ENCODE measurements around the gene PKD1. TPM values are rescaled to one million over a fixed set of nuclear protein-coding genes. Genes with fewer than 3 reads are reported as not detected.

PKD1 gene
- total RNA-seq, 1 experiment from 2014 or later = 60.4 TPM

GRCh38 chr16:2162676-2163118 is 27.0 kb upstream of the PKD1 start:
- DNase-seq (ENCODE audit: low read depth in 1 of 2, low spot score in 2 of 2) = no peak
- H3K27me3 ChIP-seq (replicated peaks) = no peaks in the 10 kb centered on the region
- no peak overlapping the region for H3K27ac ChIP-seq
- no peaks in the 10 kb centered on the region for H3K4me1 ChIP-seq (replicated peaks)
- H3K36me3 ChIP-seq = peaks cover 33% of the 10 kb centered on the region
- H3K9me3 ChIP-seq (replicated peaks) = no peaks in the 10 kb centered on the region
- H3K4me3 ChIP-seq = no peak overlapping the region

- Histone ChIP-seq H3K36me3 (peaks cover 25% of the 10 kb centered on the region), H3K4me1 (replicated peaks) (peaks cover 3% of the 10 kb centered on the region), H3K9me3 (replicated peaks) (no peaks in the 10 kb centered on the region), H3K27ac (no peak overlapping the region), H3K4me3 (no peak overlapping the region), H3K27me3 (replicated peaks) (no peaks in the 10 kb centered on the region)
- no peak for DNase-seq (ENCODE audit: low read depth in 1 of 2, low spot score in 2 of 2)
Measured at GRCh38 chr16:2161911-2162310, 26.2 kb upstream of the PKD1 start.

GRCh38 chr16:2160915-2161551 is 25.3 kb upstream of the PKD1 start:
- Histone ChIP-seq H3K9me3 (replicated peaks) (no peaks in the 10 kb centered on the region), H3K27me3 (replicated peaks) (no peaks in the 10 kb centered on the region), H3K4me3 (no peak overlapping the region), H3K27ac (no peak overlapping the region), H3K36me3 (peaks cover 17% of the 10 kb centered on the region), H3K4me1 (replicated peaks) (peaks cover 7% of the 10 kb centered on the region)
- DNase-seq (ENCODE audit: low read depth in 1 of 2, low spot score in 2 of 2) = no peak

GRCh38 chr16:2159175-2159838 is 23.6 kb upstream of the PKD1 start:
- H3K27ac ChIP-seq = no peak overlapping the region
- H3K36me3 ChIP-seq = peaks cover 21% of the 10 kb centered on the region
- peaks cover 7% of the 10 kb centered on the region for H3K4me1 ChIP-seq (replicated peaks)
- no peaks in the 10 kb centered on the region for H3K27me3 ChIP-seq (replicated peaks)
- no peaks in the 10 kb centered on the region for H3K9me3 ChIP-seq (replicated peaks)
- no peak overlapping the region for H3K4me3 ChIP-seq
- no peak for DNase-seq (ENCODE audit: low read depth in 1 of 2, low spot score in 2 of 2)

- no peaks in the 10 kb centered on the region for H3K9me3 ChIP-seq (replicated peaks)
- H3K36me3 ChIP-seq = peaks cover 27% of the 10 kb centered on the region
- no peak overlapping the region for H3K4me3 ChIP-seq
- H3K27me3 ChIP-seq (replicated peaks) = no peaks in the 10 kb centered on the region
- peaks cover 18% of the 10 kb centered on the region for H3K4me1 ChIP-seq (replicated peaks)
- no peak overlapping the region for H3K27ac ChIP-seq
- DNase-seq (ENCODE audit: low read depth in 1 of 2, low spot score in 2 of 2) = no peak
Measured at GRCh38 chr16:2158262-2158638, 22.6 kb upstream of the PKD1 start.

GRCh38 chr16:2157480-2158261 is 22.0 kb upstream of the PKD1 start:
- Histone ChIP-seq H3K27ac (no peak overlapping the region), H3K9me3 (replicated peaks) (no peaks in the 10 kb centered on the region), H3K27me3 (replicated peaks) (no peaks in the 10 kb centered on the region), H3K4me1 (replicated peaks) (peaks cover 23% of the 10 kb centered on the region), H3K36me3 (peaks cover 32% of the 10 kb centered on the region), H3K4me3 (no peak overlapping the region)
- DNase-seq (ENCODE audit: low read depth in 1 of 2, low spot score in 2 of 2) = no peak

GRCh38 chr16:2156849-2157224 is 21.1 kb upstream of the PKD1 start:
- DNase-seq (ENCODE audit: low read depth in 1 of 2, low spot score in 2 of 2) = no peak
- no peaks in the 10 kb centered on the region for H3K9me3 ChIP-seq (replicated peaks)
- peak overlapping the region; percentile 64 for H3K4me3 ChIP-seq
- H3K36me3 ChIP-seq = peaks cover 40% of the 10 kb centered on the region
- H3K27ac ChIP-seq = no peak overlapping the region
- no peaks in the 10 kb centered on the region for H3K27me3 ChIP-seq (replicated peaks)
- peaks cover 28% of the 10 kb centered on the region for H3K4me1 ChIP-seq (replicated peaks)

GRCh38 chr16:2155977-2156848 is 20.5 kb upstream of the PKD1 start:
- Histone ChIP-seq H3K27ac (no peak overlapping the region), H3K4me1 (replicated peaks) (peaks cover 34% of the 10 kb centered on the region), H3K4me3 (peak overlapping the region; percentile 64), H3K36me3 (peaks cover 46% of the 10 kb centered on the region), H3K9me3 (replicated peaks) (no peaks in the 10 kb centered on the region), H3K27me3 (replicated peaks) (no peaks in the 10 kb centered on the region)
- peak in 1 of 2 experiments; percentile 38 for DNase-seq (ENCODE audit: low read depth in 1 of 2, low spot score in 2 of 2)

GRCh38 chr16:2155091-2155950 is 19.6 kb upstream of the PKD1 start, which contains the start of gene TRAF7:
Gene TRAF7 (plus strand): TSS chr16:2155782. CDS start chr16:2163921, 8,139 bp downstream.
- Histone ChIP-seq H3K36me3 (peaks cover 53% of the 10 kb centered on the region), H3K4me1 (replicated peaks) (peaks cover 35% of the 10 kb centered on the region), H3K4me3 (peak within 1 kb of the TSS; percentile 64), H3K27me3 (replicated peaks) (no peaks in the 10 kb centered on the region), H3K9me3 (replicated peaks) (no peaks in the 10 kb centered on the region), H3K27ac (peak within 1 kb of the TSS; percentile 43)
- DNase-seq (ENCODE audit: low read depth in 1 of 2, low spot score in 2 of 2) = peak; percentile 99 to 100

GRCh38 chr16:2154533-2155090 is 18.9 kb upstream of the PKD1 start:
- Histone ChIP-seq H3K4me1 (replicated peaks) (peaks cover 41% of the 10 kb centered on the region), H3K36me3 (peaks cover 59% of the 10 kb centered on the region)
- DNase-seq (ENCODE audit: low read depth in 1 of 2, low spot score in 2 of 2) = peak in 1 of 2 experiments; percentile 27

GRCh38 chr16:2152695-2153506 is 17.2 kb upstream of the PKD1 start:
- no peaks in the 10 kb centered on the region for H3K9me3 ChIP-seq (replicated peaks)
- H3K27me3 ChIP-seq (replicated peaks) = no peaks in the 10 kb centered on the region
- peaks cover 48% of the 10 kb centered on the region for H3K4me1 ChIP-seq (replicated peaks)
- H3K36me3 ChIP-seq = peaks cover 60% of the 10 kb centered on the region
- H3K4me3 ChIP-seq = peak overlapping the region; percentile 64
- H3K27ac ChIP-seq = no peak overlapping the region
- no peak for DNase-seq (ENCODE audit: low read depth in 1 of 2, low spot score in 2 of 2)

More at GRCh38 chr16:2154533-2155090, 18.9 kb upstream of the PKD1 start:
- Histone ChIP-seq H3K27ac (peak overlapping the region; percentile 43), H3K9me3 (replicated peaks) (no peaks in the 10 kb centered on the region), H3K27me3 (replicated peaks) (no peaks in the 10 kb centered on the region), H3K4me3 (peak overlapping the region; percentile 64)
